Thyroid gland (tissue), 4 donors: Measurements from ENCODE around the gene PEA15.

Source experiments
- POLR2A ChIP-seq, 2 donors: fragments of 450-650 bp; IDR thresholded peaks; one replicate each; pipeline ENCODE4 v1.6.1; 2017; ENCODE audit warnings: antibody characterized with exemption in 2 of 2, mild to moderate bottlenecking in 2 of 2, moderate library complexity in 1 of 2
- TF ChIP-seq, protein P1 (sequence below), 6 experiments: fragments of 200-600 bp in 3 of 6; fragments of 450-650 bp in 3 of 6; sonication (generic) in 3 of 6; IDR thresholded peaks; one replicate each; pipeline ENCODE4 v1.5.1; 2016 to 2019; ENCODE audit warnings: antibody characterized with exemption in 6 of 6, mild to moderate bottlenecking in 2 of 6, inconsistent platforms in 1 of 6, moderate library complexity in 1 of 6

DNA sequence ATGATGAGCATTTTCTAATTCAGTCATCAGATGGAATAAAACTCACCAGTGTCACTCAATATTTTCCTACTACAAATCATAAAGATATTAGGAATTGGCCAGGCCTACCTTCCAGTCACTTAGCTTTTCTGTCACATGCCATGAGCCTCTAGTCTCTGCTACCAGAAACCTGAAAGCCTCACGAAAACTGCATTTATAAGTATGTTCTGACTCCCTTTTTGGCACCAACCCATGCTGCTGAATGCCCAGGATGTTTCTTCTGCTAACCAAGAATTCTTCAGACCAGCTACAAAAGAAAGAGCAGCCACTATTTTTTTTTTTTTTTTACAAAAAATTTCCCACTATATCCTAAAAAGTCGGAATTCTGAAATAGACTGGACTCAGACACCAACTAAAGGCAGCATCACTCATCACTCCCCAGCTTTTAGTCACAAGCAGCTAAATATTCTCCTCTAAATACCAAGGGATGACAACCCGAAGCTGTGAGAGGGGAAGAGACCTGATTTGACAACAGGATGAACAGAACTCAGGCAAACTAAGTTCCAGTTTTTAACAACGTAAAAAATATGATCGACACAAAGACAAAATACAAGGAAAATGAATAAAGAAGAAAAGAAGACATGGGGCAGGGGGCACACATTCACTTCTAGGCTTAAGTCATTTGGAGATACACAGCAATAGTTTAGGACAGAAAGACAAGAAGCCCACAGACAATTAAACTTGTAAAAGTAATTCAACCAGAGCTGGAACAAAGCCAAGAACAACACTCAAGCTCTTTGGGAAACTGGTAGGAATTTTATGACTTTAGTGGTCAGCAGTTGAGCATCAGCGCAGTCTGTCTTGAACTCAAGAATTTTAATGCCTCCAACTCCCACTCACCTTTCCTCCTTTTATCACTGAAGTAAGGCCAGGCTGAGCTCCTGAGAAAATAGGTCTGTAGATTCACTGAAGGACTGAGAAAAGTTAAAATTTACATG is 55.5 kb downstream of the PEA15 start:
- TF ChIP-seq, protein P1, sequence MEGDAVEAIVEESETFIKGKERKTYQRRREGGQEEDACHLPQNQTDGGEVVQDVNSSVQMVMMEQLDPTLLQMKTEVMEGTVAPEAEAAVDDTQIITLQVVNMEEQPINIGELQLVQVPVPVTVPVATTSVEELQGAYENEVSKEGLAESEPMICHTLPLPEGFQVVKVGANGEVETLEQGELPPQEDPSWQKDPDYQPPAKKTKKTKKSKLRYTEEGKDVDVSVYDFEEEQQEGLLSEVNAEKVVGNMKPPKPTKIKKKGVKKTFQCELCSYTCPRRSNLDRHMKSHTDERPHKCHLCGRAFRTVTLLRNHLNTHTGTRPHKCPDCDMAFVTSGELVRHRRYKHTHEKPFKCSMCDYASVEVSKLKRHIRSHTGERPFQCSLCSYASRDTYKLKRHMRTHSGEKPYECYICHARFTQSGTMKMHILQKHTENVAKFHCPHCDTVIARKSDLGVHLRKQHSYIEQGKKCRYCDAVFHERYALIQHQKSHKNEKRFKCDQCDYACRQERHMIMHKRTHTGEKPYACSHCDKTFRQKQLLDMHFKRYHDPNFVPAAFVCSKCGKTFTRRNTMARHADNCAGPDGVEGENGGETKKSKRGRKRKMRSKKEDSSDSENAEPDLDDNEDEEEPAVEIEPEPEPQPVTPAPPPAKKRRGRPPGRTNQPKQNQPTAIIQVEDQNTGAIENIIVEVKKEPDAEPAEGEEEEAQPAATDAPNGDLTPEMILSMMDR (IDR thresholded peaks at IDR 0.05), result no peak
- no peak for TF ChIP-seq POLR2A (IDR thresholded peaks at IDR 0.05)
